Fibroblast of peridontal ligament (primary cell): ENCODE results near the gene GAGE12J.
"Not testable (repeated sequence)": the region's sequence is repeated elsewhere in the genome, so short reads cannot be mapped to it uniquely, and the experiment has no call there.

ENCODE experiments used
- DNase-seq: peaks from one replicate; pipeline ENCODE4 v3.0.0-alpha.2; 2010; ENCODE audit errors: extremely low read depth

Gene GAGE12J

DNA sequence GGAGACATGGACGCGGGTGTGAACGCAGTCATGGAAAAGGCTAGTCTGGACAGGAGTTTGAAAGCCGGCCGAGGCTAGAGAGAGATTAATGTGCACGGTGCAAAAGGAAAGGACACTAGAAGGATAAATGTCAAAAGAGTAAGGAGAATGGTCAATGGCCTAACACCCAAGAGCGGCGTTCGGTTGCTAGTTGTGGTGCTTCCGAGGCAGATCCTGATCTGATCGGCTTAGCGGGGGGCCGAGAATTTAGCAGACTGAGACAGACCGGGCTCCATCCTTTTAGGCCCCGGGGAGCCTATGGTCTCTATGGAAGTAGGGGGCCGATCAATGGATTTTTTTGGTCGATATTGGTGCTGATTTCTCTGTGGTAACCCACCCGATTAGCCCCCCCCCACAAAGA, 11.5 kb upstream of the GAGE12J start:
- DNase-seq, result no peak

DNA sequence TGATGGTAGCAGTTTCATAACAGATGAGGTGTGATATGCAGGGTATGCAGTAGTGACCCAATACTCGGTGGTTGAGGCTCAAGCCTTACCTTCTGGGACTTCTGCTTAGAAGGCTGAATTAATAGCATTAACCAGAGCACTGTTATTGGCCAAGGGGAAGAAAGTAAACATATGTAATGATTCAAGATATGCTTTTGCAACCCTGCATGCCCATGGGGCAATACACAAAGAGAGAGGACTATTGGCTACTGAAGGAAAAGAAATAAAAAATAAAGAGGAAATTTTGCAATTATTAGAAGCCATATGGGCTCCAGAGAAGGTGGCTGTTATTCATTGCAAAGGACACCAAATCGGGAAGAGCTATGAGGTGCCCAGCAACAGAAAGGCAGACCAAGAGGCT, 9.7 kb upstream of the GAGE12J start:
- no peak for DNase-seq

DNA sequence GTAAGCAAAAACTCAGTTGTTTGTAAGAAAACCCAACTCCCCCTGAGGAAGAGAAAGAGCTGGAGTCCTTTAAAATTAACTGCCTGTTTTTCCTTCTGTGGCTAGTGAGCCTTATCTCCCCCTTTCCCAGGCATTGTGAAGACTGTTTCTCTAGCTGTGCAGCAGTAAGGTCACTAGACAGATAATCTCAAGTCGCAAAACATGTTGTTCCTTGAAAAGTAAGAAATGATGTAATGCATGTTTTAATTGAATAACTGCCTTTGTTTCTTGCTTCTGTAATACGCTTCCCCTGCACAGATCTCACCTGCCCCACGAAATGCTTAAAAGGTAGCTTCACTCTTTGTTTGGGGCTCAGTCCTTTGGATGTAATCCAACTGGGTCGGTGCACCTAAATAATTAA, 5.8 kb upstream of the GAGE12J start:
- no peak for DNase-seq

DNA sequence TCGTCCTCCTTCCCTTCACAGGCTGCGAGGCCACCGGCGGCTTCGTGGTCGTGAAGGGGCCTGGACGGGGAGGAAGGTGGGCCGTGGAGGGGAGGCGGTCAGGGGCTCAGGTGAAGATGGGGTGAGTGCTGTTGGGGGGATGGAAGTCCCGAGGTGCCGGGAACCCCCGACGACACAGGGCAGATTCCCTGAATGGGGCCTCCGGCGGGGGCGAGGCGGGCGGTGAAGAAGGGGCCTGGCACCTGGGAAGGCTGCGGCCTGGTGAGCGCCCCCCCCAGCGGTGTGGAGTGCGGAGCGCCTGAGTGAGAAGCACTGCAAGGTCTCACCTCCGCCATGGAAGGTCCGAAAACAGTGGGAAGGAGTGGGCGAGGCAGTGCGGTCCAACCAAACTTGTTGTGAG, 429 bp downstream of the GAGE12J start:
- DNase-seq, result not testable (repeated sequence)

DNA sequence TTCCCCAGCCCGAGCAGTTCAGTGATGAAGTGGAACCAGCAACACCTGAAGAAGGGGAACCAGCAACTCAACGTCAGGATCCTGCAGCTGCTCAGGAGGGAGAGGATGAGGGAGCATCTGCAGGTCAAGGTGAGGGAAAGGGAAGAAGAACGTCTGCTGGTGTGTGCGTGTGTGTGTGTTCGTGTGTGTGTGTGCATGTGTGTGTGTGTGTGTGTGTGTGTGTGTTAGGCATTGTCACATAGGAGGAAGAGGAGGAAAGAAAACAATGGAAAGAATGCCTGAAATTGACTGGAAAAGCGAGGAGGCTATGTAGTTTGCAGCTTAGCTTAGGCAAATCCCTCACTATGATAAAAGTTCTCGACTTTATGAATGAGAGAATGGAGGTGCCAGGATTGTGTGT, 1.9 kb downstream of the GAGE12J start:
- DNase-seq, result not testable (repeated sequence)

DNA sequence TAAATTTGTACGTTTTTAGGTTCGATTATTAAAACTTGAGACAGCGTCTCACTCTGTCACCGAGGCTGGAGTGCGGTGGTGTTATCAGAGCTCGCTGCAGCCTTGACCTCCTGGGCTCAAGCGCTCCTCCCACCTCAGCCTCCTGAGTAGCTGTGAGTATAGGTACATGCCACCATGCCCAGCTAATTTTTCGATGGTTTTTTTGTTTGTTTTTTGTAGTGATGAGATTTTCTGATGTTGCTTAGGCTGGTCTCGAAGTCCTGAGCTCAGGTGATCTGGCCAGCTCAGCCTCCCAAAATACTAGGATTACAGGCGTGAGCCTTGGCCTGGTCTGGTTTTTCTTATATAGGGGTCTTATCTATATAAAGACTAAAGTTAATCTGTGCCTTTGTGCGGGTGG, 8.6 kb downstream of the GAGE12J start:
- DNase-seq, result not testable (repeated sequence)

DNA sequence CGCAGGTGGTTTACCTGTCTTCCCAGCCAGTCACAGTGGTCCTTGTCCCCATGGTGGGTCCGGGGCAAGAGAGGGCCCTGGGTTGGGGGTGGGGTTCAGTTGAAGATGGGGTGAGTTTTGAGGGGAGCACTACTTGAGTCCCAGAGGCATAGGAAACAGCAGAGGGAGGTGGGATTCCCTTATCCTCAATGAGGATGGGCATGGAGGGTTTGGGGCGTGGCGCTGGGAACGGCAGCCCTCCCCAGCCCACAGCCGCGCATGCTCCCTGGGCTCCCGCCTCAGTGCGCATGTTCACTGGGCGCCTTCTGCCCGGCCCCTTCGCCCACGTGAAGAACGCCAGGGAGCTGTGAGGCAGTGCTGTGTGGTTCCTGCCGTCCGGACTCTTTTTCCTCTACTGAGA, 9.4 kb downstream of the GAGE12J start, which contains the start of gene GAGE13:
Gene GAGE13, plus strand, starts transcription at position 301 of the 400 bp plus-strand sequence. CDS start 1,156 bp downstream, outside the sequence.
- DNase-seq, result not testable (repeated sequence)

DNA sequence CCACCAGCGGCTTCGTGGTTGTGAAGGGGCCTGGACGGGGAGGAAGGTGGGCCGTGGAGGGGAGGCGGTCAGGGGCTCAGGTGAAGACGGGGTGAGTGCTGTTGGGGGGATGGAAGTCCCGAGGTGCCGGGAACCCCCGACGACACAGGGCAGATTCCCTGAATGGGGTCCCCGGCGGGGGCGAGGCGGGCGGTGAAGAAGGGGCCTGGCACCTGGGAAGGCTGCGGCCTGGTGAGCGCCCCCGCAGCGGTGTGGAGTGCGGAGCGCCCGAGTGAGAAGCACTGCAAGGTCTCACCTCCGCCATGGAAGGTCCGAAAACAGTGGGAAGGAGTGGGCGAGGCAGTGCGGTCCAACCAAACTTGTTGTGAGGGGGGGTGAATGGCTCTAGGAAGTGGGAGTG, 10.0 kb downstream of the GAGE12J start:
- DNase-seq, result not testable (repeated sequence)

DNA sequence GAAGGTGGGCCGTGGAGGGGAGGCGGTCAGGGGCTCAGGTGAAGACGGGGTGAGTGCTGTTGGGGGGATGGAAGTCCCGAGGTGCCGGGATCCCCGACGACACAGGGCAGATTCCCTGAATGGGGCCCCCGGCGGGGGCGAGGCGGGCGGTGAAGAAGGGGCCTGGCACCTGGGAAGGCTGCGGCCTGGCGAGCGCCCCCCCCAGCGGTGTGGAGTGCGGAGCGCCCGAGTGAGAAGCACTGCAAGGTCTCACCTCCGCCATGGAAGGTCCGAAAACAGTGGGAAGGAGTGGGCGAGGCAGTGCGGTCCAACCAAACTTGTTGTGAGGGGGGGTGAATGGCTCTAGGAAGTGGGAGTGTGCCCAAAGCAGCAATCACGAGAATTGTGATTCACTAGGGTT, 19.6 kb downstream of the GAGE12J start:
- not testable (repeated sequence) for DNase-seq

DNA sequence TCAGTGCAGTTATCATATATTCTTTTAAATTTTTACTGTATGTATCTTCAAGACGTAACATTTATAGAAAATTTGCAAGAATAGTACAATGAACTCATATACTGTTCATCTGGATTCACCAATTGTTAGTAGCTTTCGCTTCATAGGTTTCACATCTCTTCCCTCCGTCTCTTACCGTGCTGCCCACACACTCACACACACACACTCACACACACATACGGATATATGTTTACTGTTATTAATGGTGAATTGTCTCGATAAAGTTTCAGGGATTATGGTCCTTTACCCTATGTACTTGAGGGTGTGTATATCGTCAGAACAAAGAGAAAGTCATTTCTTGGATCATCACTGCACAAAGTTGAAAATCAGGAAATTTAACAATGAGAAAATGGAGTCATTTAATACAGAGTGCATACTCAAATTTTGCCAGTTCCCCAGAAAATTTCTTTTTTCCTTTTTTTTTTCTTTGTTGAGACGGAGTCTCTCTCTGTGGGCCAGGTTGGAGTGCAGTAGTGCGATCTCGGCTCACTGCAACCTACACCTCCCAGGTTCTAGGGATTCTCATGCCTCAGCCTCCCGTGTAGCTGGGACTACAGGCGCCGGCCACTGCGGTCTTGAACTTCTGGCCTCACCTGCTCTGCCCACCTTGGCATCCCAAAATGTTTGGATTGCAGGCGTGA, 22.8 kb downstream of the GAGE12J start:
- DNase-seq, result not testable (repeated sequence)

DNA sequence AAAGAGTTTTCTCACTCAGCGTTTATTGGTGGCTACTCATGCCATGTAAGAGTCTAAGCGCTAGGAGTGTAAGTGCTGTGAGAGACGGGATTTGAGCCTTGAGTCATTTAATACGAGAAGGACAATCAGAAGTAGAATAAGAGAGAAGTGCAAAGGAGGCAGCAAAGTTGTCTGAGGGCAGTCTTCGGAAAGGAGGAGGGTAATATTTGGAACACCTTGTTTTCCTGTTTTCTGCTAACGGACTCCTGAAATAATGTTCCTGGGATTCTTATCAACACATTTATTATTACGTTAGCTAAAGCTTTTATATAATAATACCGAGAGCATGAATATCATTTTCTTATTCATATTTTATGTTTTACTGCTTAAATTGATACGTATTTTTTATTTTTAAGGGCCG, 23.6 kb downstream of the GAGE12J start:
- DNase-seq, result not testable (repeated sequence)

DNA sequence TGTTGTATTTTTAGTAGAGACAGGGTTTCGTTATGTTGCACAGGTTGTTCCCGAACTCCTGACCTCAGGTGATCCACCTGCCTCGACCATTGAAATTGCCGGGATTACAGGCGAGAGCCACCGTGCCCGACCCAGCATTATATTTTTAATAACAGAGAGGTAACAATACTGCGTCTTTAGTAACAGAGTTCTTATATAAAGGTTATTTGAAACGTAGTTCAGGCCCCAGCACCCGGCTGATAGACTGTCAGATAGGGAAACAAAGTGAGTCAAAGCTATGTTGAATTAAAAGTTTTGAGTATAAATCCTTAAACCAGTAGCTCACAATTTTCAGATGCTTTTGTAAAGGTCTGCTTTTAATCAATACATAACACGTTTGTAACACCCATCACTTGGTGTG, 24.3 kb downstream of the GAGE12J start:
- DNase-seq, result peak; percentile 1
